Posterior cingulate gyrus (tissue), 11 donors: ENCODE measurements around the gene TBRG4.
A peak's percentile ranks its signal among the peaks of the same experiment; 100 is the strongest.
"Not testable (repeated sequence)": the region's sequence is repeated elsewhere in the genome, so short reads cannot be mapped to it uniquely, and the experiment has no call there.

Experiments
- DNase-seq, 10 donors: peaks; one replicate each; pipeline versions ENCODE4 v3.0.0 to v3.0.0-alpha.2; 2020 to 2021; ENCODE audit warnings: mixed read lengths in 3 of 10
- intact Hi-C: fragments of 100-400 bp; cut with DNase I; formaldehyde crosslinking; loops from one replicate; pipeline ENCODE4 v1.15.1; 2023

Gene TBRG4

DNA sequence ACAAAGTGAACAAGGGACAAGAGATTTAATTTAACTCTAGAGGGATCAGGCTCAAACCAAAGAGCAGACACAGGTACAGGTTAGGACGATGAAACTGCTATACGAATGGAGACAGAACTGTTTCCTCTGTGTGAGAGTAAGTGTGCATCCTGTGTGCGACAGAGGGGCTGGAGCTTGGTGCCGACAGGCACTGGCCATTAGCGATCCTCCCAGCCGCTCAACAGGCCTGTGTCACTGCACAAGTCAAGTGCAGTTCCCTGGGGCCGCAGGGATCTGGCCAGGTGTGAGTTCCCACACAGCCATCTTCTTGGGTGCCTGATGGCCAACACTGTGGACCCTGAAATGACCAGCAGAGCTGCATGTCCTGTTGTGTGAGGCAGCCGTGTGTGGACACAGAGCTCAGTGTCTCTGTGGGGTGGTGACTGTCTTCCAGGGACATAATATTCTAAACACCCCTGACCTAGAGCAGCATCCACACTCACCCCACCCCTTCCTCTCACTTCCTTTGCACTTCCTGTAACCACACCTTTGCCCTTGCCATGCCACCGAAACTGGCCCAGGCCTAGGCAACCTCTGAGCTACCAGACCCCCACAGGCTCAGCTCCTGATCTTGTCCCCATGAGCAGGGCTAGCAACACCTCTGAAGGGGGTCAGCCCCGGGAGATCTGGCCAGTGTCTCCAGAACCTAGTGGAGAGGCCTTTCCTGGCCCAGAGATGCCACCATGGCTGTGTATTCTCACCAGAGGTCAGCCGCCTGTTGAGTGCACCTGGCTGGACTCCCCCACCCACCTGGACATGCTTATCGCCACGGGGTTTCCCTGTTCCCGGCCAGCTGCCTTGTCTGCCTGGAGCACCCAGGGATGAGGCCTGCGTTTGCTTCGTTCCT is 11.7 kb upstream of the TBRG4 start:
- DNase-seq = peak in 1 of 10 donors; percentile 63
- intact Hi-C loops = no loop called here

DNA sequence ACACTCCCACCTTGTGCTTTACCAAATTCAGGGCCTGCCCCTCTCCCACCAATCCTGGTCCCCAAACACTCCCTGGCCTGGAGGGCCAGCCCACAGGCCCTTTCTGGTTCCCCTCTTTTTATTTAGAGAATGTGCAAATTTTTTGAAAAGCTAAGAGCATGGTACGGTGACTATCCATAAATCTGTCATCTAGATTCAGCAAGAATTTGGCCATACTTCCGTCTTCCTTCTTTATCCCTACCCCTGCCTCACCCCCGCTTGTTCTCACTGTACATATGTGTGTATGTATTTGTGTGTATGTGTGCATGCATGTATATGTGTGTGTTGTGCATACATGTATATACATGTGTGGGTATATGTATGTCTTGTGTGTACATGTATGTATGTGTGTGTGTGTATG is 8.1 kb upstream of the TBRG4 start:
- intact Hi-C loops = no loop called here

DNA sequence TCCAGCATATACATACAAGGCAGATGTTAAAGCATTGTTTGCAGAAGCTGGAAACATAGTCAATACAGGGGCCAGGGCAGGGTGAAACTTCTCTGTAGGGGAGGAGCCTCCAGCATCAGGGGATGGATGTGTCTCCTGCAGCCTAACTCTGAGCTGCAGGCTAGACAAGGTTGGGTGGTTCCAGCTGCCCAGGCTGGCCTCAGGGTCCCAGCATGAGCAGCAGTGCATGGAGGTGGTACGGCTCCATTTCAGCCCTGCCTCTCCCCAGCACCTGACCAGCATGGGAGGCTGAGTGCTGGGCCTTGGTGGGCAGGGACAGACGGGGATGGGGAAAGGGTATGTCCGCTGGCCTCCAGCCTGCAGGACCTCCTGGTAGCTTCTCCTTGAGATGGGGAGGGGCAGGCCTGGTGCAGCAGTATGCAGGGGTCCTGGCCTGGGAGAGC is 7.4 kb upstream of the TBRG4 start:
- peak in 1 of 10 donors; percentile 38 for DNase-seq
- intact Hi-C loops = no loop called here

More for the DNA sequence above, 8.1 kb upstream of the TBRG4 start:
- no peak for DNase-seq

DNA sequence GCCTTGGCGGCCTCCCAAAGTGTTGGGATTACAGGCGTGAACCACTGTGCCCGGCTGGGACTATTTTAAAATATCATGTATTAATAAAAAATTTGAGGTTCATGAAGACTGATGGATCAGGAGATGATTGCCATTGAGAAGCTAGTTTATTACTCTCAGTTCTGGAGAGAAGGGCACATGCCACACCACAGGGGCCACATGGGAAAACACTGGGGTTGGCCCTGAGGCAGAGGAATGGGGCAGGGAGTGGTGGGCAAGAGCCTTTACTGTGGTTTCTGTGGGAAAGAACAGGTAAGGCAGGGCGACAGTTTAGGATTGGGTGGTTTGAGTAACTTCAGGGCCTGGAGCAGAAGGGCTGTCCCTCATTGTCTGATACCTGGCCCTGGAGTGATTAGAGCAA is 6.8 kb upstream of the TBRG4 start:
- no peak for DNase-seq
- intact Hi-C loops = no loop called here

DNA sequence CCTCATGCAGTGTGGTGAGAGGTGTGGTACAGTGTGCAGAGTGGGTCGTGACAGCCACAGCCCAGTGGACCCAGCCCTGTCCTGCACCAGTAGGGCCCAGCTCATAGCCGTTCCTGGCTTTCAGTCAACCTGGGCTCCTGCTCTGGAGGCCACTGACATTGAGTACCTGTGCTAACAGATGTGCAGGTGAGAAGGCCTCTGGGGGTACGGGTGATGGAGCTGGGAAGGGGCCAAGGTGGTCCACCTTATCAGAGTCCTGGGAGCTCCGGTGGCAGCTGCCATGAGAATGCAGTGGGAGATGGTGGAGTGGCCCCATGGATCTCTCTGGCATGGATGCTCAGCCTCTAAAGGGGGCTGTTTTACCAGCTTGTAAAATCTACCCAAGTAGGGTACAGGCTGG is 6.1 kb upstream of the TBRG4 start:
- DNase-seq = peak in 1 of 10 donors; percentile 29
- intact Hi-C loops = no loop called here

DNA sequence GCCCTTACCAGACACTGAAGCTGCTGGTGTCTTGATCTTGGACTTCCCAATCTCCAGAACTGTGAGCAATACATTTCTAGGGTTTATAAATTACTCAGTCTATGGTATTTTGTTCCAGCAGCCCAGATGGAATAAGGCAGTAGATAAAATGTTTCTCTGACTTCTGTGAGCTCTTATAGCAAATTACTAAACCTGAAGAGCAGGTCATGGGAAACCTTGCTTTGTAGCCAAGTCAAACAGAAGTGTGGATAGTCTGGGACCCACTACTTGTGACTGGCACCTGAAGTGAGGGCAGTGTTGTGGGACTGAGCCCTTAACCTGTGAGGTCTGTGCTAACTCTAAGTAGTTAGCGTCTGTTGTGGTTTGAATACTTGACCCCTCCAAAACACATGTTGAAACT is 4.6 kb upstream of the TBRG4 start:
- intact Hi-C loops = no loop called here
- DNase-seq = no peak

DNA sequence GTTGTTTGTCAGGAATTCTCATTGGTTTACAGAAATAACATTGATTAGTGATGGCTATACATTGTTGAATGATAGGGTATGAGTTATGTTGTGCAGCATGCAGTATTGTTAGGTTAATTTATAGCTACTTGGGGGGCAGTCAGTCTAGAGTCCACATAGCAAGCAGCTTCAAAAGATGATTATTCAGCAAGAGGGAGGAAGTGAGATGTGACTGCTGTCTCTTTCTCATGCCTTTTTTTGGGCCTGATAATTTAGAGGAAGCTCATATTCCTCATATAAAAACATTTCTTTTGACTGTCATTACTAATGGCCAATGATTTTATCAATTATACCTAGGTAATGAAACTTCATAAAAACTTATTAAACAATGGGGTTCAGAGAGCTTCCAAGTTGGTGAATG is 3.4 kb upstream of the TBRG4 start:
- no peak for DNase-seq
- intact Hi-C loops = loop anchor here (5.0 kb wide), 2 partner anchors 113 to 228 kb away; partner anchors contain the start of genes CCM2 and PURB

DNA sequence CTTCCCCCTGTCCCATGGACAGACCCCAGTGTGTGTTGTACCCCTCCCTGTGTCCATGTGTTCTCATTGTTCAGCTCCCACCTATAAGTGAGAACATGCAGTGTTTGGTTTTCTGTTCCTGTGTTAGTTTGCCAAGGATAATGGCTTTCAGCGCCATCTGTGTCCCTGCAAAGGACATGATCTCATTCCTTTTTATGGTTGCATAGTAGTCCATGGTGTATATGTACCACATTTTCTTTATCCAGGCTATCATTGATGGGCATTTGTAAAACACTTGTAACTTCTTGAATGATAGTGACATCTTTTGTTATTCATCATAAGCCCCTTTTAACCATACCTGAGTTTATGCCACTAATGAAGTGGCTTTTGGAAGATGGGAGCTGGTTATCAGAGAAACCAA is 2.8 kb upstream of the TBRG4 start:
- intact Hi-C loops = loop anchor here (5.0 kb wide), 2 partner anchors 112 to 227 kb away; partner anchors contain the start of genes CCM2 and PURB
- not testable (repeated sequence) for DNase-seq

DNA sequence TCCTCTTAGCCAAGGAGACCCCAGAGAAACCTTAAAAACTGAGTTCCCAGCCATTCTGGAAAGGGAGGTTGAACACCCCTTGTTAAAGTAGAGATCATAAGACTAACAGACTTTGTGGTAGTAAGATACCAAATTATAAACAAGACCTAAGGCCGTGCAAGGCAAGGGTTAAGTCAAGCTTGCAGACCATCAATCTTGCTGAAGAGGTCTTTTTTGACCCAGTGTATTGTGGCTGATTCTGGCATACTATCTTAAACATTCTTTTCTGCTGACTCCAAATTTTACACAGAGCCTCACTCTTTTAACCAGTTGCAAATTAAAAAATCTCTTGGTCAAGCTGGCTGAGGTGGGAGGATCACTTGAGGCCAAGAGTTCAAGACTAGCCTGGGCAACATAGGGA is 1.2 kb upstream of the TBRG4 start:
- peak in 1 of 10 donors; percentile 2 for DNase-seq
- intact Hi-C loops = loop anchor here (5.0 kb wide), 2 partner anchors 110 to 225 kb away; partner anchors contain the start of genes CCM2 and PURB

DNA sequence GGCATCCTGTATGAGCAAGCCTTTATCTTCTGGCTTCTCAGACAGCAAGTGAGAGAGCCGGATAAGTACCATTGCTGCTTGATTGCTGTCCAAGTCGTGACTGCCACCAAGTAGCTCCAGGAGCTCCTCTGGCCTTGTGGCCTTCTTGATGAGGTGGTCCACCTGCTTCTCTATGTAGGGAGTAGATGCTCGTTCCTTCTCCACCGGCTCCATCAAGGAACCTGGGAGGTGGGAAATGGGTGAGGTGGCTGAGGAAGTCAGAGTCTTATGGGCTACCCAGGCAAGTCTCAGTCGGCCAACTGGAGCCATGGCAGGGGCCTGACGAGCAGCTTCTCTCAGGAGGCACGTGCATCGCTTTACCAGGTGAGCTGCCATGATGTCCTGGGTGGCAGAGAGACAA is 2.6 kb downstream of the TBRG4 start:
- intact Hi-C loops = no loop called here
- peak in 1 of 10 donors; percentile 33 for DNase-seq

DNA sequence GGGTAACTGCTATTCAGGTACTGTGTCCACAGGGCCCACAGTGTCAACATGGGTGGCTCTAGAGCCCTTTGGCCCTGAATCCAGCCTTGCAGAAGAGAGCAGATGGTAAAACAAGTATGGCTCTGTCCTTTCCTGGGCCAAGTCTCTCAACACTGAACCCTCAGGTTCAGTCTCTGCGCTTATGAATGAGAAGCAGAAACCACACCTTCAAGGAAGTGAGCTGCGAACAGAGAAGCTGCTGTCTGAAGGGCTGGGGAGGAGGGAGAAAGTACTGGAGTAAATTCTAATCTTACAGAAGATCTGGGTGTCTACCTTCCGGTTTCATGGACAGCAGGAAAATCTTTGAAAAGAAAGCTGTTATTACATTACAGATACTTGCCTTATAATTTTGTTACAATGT is 4.1 kb downstream of the TBRG4 start:
- intact Hi-C loops = no loop called here
- no peak for DNase-seq

DNA sequence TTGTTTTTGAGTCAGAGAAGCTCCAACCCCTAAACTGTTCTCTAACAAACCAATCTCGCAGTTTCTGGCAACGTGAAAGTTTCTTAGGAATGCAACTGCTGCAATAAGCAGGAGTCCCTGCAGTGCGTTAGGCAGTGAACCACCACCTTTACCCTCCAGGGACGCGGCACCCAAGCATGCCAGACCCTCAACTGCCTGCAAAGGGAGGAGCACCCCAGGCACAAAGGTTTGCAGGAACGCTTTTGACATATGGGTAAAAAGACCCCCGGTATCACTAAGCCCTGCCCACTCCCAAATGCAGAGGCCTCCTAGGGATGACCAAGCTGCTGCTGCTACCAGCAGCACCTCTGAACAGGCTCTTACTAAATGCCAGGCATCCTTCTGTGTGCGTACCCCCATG is 4.7 kb downstream of the TBRG4 start:
- intact Hi-C loops = no loop called here
- DNase-seq = peak in 1 of 10 donors; percentile 17

DNA sequence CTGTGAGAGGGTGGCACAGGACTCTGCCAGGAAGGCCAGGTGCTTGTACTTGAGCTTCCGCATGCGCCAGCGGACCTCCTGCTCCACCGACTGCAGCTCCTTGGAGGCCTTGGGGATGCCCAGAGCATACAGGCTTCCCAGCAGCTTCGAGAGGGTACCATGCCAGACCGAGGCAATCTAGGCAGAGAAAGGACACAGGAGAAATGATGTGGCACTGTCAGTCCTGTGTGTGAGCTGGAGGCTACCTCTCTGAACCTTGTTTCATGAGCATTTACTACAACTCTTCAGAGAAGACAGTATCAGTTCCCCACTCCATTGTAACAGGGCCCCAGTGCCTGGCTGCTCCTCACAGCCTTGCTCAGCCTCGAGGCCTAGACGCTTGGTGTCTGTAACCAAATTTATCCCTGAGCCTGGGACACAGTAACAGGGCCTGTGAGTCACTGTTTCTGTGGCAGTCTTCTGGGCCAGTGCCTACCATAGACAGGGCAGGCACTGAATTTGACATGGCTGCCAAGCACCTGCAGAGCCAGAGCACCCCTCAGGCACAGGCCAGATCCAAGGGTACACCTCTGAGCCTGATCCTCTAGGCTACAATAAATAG is 5.8 kb downstream of the TBRG4 start:
- peak in 1 of 10 donors; percentile 43 for DNase-seq
- intact Hi-C loops = no loop called here

DNA sequence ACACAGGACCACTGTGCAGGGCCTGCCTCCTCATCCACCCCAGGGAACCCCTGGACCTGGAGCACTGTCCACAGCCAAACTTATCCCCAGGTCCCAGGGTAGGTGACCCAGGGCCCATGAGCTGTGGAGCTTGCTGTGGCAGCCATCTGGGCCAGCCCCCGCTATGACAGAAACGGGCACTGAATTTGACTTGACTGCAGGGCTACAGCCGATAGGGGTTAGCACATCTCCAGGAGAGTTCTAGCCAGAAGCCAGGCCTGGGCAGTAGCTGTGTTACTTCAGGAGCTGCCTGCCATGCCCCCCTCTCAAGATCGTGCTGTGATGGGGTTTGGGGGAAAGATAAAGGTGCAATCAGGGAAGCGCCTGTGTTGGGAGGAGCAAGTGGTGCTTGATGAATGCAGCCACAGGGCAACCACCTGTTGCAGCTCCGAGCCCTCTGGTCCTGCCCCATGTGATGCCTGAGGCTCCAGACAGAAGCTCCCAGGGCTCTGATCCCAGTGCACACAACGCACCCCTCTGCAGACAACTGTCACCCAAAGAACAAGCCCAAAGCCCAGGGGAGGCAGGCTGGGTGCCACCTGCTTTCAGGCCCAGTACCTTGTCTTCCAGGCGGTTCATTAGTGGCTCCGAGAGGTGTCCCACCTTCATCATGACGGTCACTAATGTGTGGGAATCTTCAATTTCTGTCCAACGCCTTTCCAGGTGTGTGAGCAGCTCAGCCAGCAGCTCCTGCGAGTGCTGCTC is 6.5 kb downstream of the TBRG4 start:
- intact Hi-C loops = no loop called here
- DNase-seq = peak in 1 of 10 donors; percentile 53

DNA sequence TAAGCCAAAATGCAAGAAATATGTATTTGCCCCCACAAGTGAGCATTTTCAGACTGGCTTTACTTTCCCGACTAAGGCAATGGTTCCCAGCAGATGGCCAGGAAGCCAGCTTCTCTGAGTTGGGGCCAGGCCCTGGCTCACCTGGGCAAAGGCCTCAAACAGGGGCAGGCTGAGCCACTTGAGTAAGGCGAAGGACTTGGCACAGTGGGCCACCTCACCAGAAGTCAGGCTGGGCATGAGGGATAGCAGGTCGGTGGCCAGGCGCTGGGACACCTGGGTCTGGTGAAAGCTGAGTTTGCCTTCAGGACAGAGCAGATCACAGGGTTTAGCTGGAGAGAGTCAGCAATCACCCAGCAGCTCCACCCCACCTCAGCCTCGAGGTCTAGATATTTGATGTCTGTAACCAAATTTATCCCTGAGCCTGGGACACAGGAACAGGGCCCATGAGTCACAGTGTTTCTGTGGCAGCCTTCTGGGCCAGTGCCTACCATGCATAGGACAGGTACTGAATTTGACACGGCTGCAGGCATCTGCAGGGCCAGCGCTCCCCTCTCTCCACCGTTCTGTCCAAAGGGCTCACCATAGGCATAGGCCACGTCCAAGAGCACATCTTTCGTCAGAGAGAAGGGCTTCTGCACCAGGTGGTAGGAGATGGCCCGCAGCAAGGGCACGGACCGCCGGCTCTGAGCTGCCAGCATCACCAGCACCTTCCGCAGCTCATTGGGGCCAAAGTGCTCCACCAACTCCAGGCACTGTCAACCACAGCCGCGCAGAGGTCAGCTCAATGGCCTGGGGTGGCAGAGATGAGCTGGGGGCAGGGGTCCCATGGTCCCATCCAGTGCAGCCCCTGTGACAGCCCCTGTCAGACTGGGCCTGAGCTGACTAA is 7.3 kb downstream of the TBRG4 start:
- peak in 2 of 10 donors; percentile 60 to 72 for DNase-seq
- intact Hi-C loops = no loop called here

DNA sequence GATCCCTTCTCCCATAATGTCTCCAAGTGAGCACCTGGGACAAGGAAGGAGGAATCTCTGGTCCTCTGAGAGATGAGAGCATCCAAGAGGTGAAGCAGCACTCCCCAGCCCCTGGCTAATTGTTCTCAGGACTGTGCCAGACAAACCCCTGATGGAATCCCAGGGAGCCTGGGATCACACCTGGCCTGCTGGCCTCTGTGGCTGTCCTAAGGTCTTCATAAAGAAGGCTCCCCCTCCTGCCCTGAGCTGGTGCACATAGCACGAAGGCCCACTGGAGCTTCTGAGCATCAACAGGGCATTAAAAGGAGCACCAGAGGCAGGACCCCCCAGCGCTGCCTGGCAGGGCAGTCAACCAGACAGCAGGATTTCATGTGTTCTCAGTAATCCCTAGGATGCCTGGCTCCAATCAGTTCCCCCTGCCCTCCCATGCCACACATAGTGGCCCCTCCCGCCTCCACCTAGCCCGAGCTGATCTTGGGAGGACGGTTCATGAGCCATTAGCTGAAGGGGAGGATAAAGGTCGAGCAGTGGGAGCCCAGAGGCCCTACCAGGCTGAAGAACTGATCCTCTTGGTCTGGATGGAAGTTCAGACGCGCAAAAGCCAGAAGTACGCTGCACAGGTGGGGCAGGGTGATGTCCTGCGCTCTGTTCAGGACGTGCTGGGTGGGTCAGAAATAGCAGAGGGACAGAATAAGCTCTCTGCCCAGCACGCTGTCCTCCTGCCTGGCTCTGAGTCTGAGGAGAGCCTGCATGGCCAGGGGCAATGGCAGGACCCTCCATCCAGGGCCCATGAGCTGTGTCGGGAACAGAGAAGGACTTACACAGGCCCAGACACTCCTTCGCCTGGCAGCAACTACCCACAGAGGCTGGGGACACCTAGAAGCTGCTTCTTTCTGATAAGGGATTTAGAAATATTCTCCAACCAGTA is 8.4 kb downstream of the TBRG4 start:
- intact Hi-C loops = no loop called here
- DNase-seq = peak in 1 of 10 donors; percentile 65

DNA sequence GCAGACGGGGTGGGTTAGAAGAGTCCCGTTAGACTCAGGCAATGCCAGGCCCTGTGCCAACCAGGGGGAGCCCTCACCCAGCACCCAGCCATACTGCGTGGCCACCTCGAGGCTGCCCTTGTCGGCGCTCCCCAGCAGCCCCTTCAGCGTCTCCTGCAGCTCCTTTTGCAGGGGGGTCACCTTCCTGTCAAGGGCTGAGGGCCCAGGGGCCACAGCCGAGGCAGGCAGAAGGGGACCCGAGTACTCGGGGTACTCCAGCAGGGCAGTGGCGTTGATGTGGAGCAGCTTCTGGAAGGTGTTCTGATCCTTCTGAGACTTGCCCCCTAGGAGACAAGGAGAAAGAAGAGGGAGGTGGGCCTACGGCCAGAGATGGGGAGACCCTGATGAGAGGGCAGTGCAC is 9.7 kb downstream of the TBRG4 start:
- intact Hi-C loops = no loop called here
- peak in 1 of 10 donors; percentile 82 for DNase-seq

DNA sequence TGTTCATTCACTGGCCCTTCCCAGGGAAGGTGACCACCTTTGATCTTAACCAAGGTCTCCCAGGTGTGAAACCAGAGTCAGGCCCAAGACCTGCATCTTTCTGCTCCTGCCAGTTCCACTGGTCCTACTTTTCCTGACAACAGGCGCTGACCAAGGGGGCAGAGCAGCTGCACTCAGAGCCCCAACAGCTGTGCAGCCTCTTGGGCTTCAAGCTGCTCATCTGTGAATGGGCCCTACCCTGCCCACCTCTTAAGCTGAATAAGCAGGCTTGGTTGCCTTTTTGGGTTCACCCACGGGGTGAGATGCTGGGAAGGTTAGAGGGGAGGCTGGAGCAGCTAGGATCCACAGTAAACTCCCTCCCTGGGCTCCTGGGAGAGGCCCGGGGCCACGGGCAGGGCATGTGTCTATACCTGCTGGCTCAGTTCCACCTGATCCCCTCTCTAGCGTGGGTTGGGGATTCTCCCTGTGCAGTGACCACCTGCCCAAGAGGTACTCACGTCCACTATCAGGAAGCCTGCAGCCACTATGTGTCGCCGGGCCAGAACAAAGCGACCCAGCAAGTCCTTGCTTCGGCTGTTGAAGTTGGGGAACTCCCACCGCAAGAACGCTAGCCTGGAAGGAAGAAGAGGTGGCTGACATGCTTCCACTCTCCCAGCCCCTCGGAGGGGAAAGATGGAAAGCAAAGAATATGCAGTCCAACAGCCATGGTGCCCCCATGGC is 10.6 kb downstream of the TBRG4 start:
- DNase-seq = peak in 1 of 10 donors; percentile 75
- intact Hi-C loops = no loop called here
